Erythroblast (primary cell): ENCODE measurements around the gene PPP1R12B.
"Not testable (repeated sequence)": the region's sequence is repeated elsewhere in the genome, so short reads cannot be mapped to it uniquely, and the experiment has no call there.

ENCODE experiments used
- DNase-seq, 2 experiments: peaks; one replicate each; lab custom pipeline; 2025; lab: John Stamatoyannopoulos, UW
- GATA1 ChIP-seq: IDR thresholded peaks from 2 replicates; pipeline ENCODE4 v1.6.1; 2011; ENCODE audit warnings: low read depth, mild to moderate bottlenecking, control low read depth, low read length, moderate library complexity
- POLR2A ChIP-seq: IDR thresholded peaks from 2 replicates; pipeline ENCODE4 v1.6.1; 2011; ENCODE audit warnings: mild to moderate bottlenecking, low read length

PPP1R12B gene

GRCh38 chr1:202516434-202516877 lies 168.0 kb downstream of the PPP1R12B start:
- DNase-seq = no peak
- TF ChIP-seq POLR2A = no peak
- no peak for TF ChIP-seq GATA1

- not testable (repeated sequence) for DNase-seq
Observed at GRCh38 chr1:202517146-202517545, 168.6 kb downstream of the PPP1R12B start.

- not testable (repeated sequence) for DNase-seq
Observed at GRCh38 chr1:202518180-202518579, 169.7 kb downstream of the PPP1R12B start.

GRCh38 chr1:202518905-202519304 lies 170.4 kb downstream of the PPP1R12B start:
- DNase-seq = not testable (repeated sequence)

GRCh38 chr1:202520129-202520856 lies 171.8 kb downstream of the PPP1R12B start:
- DNase-seq = not testable (repeated sequence)

- not testable (repeated sequence) for DNase-seq
Observed at GRCh38 chr1:202520857-202521216, 172.3 kb downstream of the PPP1R12B start.

GRCh38 chr1:202521484-202521883 lies 173.0 kb downstream of the PPP1R12B start:
- not testable (repeated sequence) for DNase-seq

- TF ChIP-seq GATA1 = no peak
- no peak for TF ChIP-seq POLR2A
- no peak for DNase-seq
Observed at GRCh38 chr1:202521886-202522285, 173.4 kb downstream of the PPP1R12B start.

- DNase-seq = not testable (repeated sequence)
Observed at GRCh38 chr1:202526056-202526455, 177.6 kb downstream of the PPP1R12B start.

- not testable (repeated sequence) for DNase-seq
Observed at GRCh38 chr1:202528096-202528722, 179.7 kb downstream of the PPP1R12B start.

- not testable (repeated sequence) for DNase-seq
Observed at GRCh38 chr1:202530686-202531085, 182.2 kb downstream of the PPP1R12B start.

- no peak for TF ChIP-seq GATA1
- no peak for TF ChIP-seq POLR2A
- DNase-seq = no peak
Observed at GRCh38 chr1:202531472-202531811, 182.9 kb downstream of the PPP1R12B start.

- DNase-seq = peak; percentile 67 to 69
Observed at GRCh38 chr1:202531812-202532616, 183.5 kb downstream of the PPP1R12B start.

- not testable (repeated sequence) for DNase-seq
Observed at GRCh38 chr1:202539166-202539574, 190.7 kb downstream of the PPP1R12B start.

- DNase-seq = not testable (repeated sequence)
Observed at GRCh38 chr1:202539583-202539982, 191.1 kb downstream of the PPP1R12B start.

- no peak for TF ChIP-seq GATA1
- TF ChIP-seq POLR2A = no peak
- no peak for DNase-seq
Observed at GRCh38 chr1:202540014-202540413, 191.5 kb downstream of the PPP1R12B start.
